ENCODE measurements around the gene NKX3-2. TPM values are rescaled to one million over a fixed set of nuclear protein-coding genes. Genes with fewer than 3 reads are reported as not detected.

The NKX3-2 gene
- total and polyA plus RNA-seq, 9 donors: 0.10 to 1.4 (median 0.22) TPM; not detected in 1

DNA sequence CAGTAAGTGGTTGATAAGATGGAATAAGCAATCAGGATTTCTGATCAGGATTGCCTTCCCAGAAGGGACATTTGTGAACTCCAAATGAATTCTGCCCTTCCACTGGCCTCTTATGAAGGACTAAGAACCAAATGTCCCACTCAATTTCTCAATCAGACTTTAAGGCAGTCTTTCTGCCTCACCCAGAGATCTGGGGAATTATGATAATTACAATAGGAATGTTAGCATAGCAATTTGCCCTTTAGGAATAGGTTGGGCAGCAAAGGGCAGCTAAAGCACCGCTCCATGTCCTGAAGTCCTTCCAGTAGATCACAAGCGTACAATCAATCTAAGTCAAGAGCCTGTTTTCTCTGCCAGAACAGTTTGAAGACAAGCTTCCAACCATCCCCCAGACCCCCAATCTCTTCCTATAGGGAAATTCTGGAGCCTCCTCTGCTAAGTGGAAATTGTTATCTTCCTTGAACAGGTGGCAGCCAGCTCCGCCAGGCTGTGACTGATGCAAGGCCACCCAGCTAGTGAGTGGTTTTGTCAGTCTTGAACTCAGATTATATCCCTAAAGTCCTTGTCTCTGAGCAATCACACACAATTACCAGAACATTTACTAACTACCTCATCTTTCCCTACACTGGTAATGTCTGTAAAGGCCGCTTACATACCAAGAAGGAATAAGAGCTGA is 18.6 kb downstream of the NKX3-2 start:
- DNase-seq: no peak
- Histone ChIP-seq H3K27ac (no peak overlapping the region), H3K36me3 (no peaks in the 10 kb centered on the region), H3K4me1 (ENCODE audit: insufficient read depth) (no peaks in the 10 kb centered on the region), H3K9me3 (peaks cover 0 to 19% of the 10 kb centered on the region in 2 donors), H3K4me3 (no peak overlapping the region), H3K27me3 (no peaks in the 10 kb centered on the region)
- intact Hi-C loops (cut with DNase I): no loop called here
- TF ChIP-seq EP300 (IDR thresholded peaks at IDR 0.05) (no peak), POLR2A (IDR thresholded peaks at IDR 0.05) (no peak)
- TF ChIP-seq, protein P1, sequence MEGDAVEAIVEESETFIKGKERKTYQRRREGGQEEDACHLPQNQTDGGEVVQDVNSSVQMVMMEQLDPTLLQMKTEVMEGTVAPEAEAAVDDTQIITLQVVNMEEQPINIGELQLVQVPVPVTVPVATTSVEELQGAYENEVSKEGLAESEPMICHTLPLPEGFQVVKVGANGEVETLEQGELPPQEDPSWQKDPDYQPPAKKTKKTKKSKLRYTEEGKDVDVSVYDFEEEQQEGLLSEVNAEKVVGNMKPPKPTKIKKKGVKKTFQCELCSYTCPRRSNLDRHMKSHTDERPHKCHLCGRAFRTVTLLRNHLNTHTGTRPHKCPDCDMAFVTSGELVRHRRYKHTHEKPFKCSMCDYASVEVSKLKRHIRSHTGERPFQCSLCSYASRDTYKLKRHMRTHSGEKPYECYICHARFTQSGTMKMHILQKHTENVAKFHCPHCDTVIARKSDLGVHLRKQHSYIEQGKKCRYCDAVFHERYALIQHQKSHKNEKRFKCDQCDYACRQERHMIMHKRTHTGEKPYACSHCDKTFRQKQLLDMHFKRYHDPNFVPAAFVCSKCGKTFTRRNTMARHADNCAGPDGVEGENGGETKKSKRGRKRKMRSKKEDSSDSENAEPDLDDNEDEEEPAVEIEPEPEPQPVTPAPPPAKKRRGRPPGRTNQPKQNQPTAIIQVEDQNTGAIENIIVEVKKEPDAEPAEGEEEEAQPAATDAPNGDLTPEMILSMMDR (IDR thresholded peaks at IDR 0.05): no peak
- 24 to 41% (median 24%) methylated on average over 4 of the region's 4 CpGs for WGBS, 3 donors

DNA sequence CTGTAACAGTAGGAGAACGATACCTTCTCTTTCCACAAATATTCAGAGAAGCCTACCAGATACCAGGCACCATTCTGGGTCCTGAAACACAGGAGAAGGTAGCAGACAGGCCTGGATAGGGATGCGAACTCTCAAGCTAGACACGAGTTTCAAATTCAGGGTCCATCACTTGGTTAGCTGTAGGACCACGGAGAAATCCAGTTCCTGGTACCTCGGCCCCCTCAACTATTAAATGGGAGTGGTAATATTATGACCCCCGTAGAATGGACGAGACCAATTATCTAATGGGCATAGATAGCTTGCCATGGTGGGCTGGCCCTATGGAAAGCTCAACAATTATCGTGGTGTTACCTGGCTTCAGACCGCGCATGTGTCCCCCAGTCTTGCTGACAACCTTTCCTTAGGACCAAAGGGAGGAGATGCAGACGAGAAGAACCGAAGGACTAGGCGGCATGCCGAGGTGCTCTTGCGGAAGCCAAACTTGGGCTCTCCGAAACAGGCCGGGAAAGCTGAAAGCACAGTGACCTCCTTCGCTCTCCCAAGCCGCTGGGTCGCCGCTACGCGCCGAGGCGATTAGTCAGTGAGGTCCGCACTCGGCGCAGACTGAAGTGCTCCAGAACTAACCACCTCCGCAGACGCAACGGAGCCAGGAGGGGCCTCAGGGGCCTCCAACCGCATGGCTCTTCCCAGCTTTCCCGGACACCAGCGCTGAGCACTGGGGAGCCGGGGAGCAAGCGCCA is 19.6 kb downstream of the NKX3-2 start:
- intact Hi-C loops (cut with DNase I): no loop called here
- 7 to 11% (median 9%) methylated on average over 36 of the region's 36 CpGs for WGBS, 3 donors
- no peaks in the 10 kb centered on the region for H3K4me1 ChIP-seq (ENCODE audit: insufficient read depth)
- H3K27me3 ChIP-seq: no peaks in the 10 kb centered on the region
- peaks cover 0 to 19% of the 10 kb centered on the region in 2 donors for H3K9me3 ChIP-seq
- no peak for DNase-seq
- TF ChIP-seq POLR2A (IDR thresholded peaks at IDR 0.05) (no peak), EP300 (IDR thresholded peaks at IDR 0.05) (no peak)
- TF ChIP-seq, protein P1 (IDR thresholded peaks at IDR 0.05): no peak
- no peak overlapping the region for H3K27ac ChIP-seq
- H3K36me3 ChIP-seq: no peaks in the 10 kb centered on the region
- no peak overlapping the region for H3K4me3 ChIP-seq

DNA sequence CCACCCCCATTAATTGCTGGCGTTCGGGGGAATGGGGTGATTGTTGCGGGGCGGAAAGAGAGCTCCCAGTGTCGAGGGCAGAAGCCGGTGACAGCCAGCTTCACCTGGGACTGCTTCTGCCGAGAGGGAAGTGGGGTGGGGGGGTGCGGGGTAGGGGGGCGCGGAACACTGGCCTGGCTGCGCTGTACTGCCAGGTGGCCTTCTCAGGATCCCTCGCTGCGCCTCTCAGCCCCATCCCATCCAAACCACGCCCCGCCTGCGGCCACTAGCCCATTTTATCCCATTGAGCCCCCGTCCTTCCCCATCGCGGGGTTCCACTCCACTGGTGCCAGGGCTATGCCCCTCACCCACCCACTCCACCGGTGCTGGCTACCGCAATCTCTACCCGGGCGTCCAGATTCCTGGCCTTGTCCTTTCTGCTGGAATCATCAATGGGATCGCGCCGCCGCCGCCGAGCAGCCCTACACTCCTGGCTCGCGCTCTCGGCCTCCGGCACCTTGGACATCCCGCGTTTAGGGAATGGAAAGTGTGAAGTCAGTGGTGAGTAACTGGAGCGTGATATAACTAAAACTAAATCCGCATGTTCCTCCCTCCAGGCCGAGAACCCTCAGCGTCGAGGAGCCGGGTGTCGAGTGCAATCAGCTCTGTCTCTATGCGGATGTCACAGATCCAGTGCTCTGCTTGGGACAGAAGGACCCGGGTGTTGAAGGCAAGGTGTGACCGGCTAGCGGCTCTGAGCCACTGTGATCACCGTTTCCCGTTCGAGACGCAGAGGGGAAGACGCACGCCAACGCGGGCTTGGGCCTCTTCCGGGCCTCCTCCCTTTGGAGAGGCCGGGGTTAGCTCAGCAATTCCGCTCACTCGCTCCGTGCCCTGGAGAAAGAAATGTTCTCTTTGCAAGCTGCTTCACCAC is 20.5 kb downstream of the NKX3-2 start:
- WGBS, 3 donors: 7 to 11% (median 10%) methylated on average over 49 to 59 of the region's 59 CpGs
- H3K9me3 ChIP-seq: peaks cover 0 to 19% of the 10 kb centered on the region in 2 donors
- no peaks in the 10 kb centered on the region for H3K36me3 ChIP-seq
- intact Hi-C loops (cut with DNase I): no loop called here
- no peak overlapping the region for H3K4me3 ChIP-seq
- no peak overlapping the region for H3K27ac ChIP-seq
- DNase-seq: no peak
- H3K4me1 ChIP-seq (ENCODE audit: insufficient read depth): no peaks in the 10 kb centered on the region
- no peaks in the 10 kb centered on the region for H3K27me3 ChIP-seq
- TF ChIP-seq EP300 (IDR thresholded peaks at IDR 0.05): no peak
- TF ChIP-seq, protein P1 (IDR thresholded peaks at IDR 0.05): no peak
- TF ChIP-seq POLR2A (IDR thresholded peaks at IDR 0.05): no peak

DNA sequence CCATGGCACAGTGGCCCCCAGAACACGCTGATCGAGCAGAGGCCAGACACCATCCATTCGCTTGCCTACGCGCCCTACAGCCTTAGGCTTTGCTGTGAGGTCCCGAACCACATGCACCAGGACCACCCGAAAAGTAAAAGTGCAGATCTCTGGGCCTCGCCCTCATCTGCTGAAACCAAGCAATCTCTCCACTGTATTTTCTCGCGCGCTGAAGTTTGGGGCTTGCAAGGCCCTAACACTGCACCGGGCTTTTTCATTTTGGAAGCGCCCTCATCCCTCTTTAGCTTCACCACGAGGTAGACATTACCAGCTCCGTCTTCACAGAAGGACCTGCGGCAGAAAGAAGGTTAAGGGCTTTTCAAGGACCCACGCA is 21.2 kb downstream of the NKX3-2 start:
- no peaks in the 10 kb centered on the region for H3K27me3 ChIP-seq
- H3K4me1 ChIP-seq (ENCODE audit: insufficient read depth): no peaks in the 10 kb centered on the region
- 4 to 7% (median 5%) methylated on average over 17 of the region's 17 CpGs for WGBS, 3 donors
- H3K4me3 ChIP-seq: no peak overlapping the region
- no peak for TF ChIP-seq POLR2A (IDR thresholded peaks at IDR 0.05)
- TF ChIP-seq, protein P1 (IDR thresholded peaks at IDR 0.05): no peak
- TF ChIP-seq EP300 (IDR thresholded peaks at IDR 0.05): no peak
- no peak for DNase-seq
- no peak overlapping the region for H3K27ac ChIP-seq
- H3K9me3 ChIP-seq: peaks cover 0 to 19% of the 10 kb centered on the region in 2 donors
- intact Hi-C loops (cut with DNase I): no loop called here
- no peaks in the 10 kb centered on the region for H3K36me3 ChIP-seq
